Nephron progenitor cell (in vitro differentiated cells): ENCODE measurements around the gene C13orf46.

Experiments
- DNase-seq: peaks from one replicate; pipeline ENCODE4 v3.0.0; 2021
- H3K27ac Mint-ChIP-seq: 2 replicates; pipeline ENCODE4 v1.8.0; 2021; ENCODE audit warnings: mild to moderate bottlenecking, moderate library complexity, mixed read lengths
- H3K27me3 Mint-ChIP-seq: 2 replicates; pipeline ENCODE4 v1.8.0; 2021; ENCODE audit warnings: mild to moderate bottlenecking, low read depth, mixed read lengths; ENCODE audit not compliant: poor library complexity
- H3K36me3 Mint-ChIP-seq: 2 replicates; pipeline ENCODE4 v1.8.0; 2021; ENCODE audit warnings: low read depth, mixed read lengths
- H3K4me1 Mint-ChIP-seq: 2 replicates; pipeline ENCODE4 v1.8.0; 2021; ENCODE audit warnings: mixed read lengths
- H3K4me3 Mint-ChIP-seq: 2 replicates; pipeline ENCODE4 v1.8.0; 2021; ENCODE audit warnings: mild to moderate bottlenecking, moderate library complexity, mixed read lengths
- H3K9me3 Mint-ChIP-seq: 2 replicates; pipeline ENCODE4 v1.8.0; 2021; ENCODE audit warnings: mild to moderate bottlenecking, moderate library complexity, mixed read lengths
- CTCF ChIP-seq: fragments of 200-600 bp; sonication (generic); IDR thresholded peaks from 2 replicates; pipeline ENCODE4 v1.5.0; 2021; ENCODE audit warnings: antibody characterized with exemption

C13orf46 gene

GRCh38 chr13:113947311-113948033 is 26.4 kb downstream of the C13orf46 start:
- H3K27ac Mint-ChIP-seq: no peak overlapping the region
- no peaks in the 10 kb centered on the region for H3K36me3 Mint-ChIP-seq
- H3K9me3 Mint-ChIP-seq: no peaks in the 10 kb centered on the region
- DNase-seq: no peak
- peaks cover 23% of the 10 kb centered on the region for H3K4me1 Mint-ChIP-seq
- no peak overlapping the region for H3K4me3 Mint-ChIP-seq
- H3K27me3 Mint-ChIP-seq: peaks cover 15% of the 10 kb centered on the region
- TF ChIP-seq CTCF: no peak

GRCh38 chr13:113946409-113947181 is 27.3 kb downstream of the C13orf46 start:
- Mint-ChIP-seq H3K27me3 (peaks cover 10% of the 10 kb centered on the region), H3K4me3 (no peak overlapping the region), H3K4me1 (peaks cover 23% of the 10 kb centered on the region), H3K9me3 (no peaks in the 10 kb centered on the region), H3K27ac (no peak overlapping the region), H3K36me3 (no peaks in the 10 kb centered on the region)
- no peak for DNase-seq
- TF ChIP-seq CTCF: no peak

GRCh38 chr13:113945857-113946408 is 27.9 kb downstream of the C13orf46 start:
- Mint-ChIP-seq H3K27me3 (peaks cover 8% of the 10 kb centered on the region), H3K36me3 (no peaks in the 10 kb centered on the region), H3K9me3 (no peaks in the 10 kb centered on the region), H3K4me1 (peaks cover 23% of the 10 kb centered on the region), H3K4me3 (no peak overlapping the region), H3K27ac (peak overlapping the region; percentile 88)
- TF ChIP-seq CTCF: no peak
- DNase-seq: no peak

GRCh38 chr13:113943821-113944565 is 29.9 kb downstream of the C13orf46 start:
- Mint-ChIP-seq H3K27ac (no peak overlapping the region), H3K36me3 (no peaks in the 10 kb centered on the region), H3K27me3 (peaks cover 8% of the 10 kb centered on the region), H3K9me3 (no peaks in the 10 kb centered on the region), H3K4me1 (peaks cover 21% of the 10 kb centered on the region), H3K4me3 (no peak overlapping the region)
- DNase-seq: no peak
- no peak for TF ChIP-seq CTCF

- Mint-ChIP-seq H3K4me3 (no peak overlapping the region), H3K9me3 (no peaks in the 10 kb centered on the region), H3K4me1 (peaks cover 34% of the 10 kb centered on the region), H3K27ac (no peak overlapping the region), H3K27me3 (peaks cover 11% of the 10 kb centered on the region), H3K36me3 (no peaks in the 10 kb centered on the region)
- DNase-seq: no peak
- no peak for TF ChIP-seq CTCF
Observed at GRCh38 chr13:113942591-113943103, 31.2 kb downstream of the C13orf46 start.
